Pancreas (tissue), 10 donors: ENCODE measurements around the gene PCDHB11. TPM values are rescaled to one million over a fixed set of nuclear protein-coding genes. Genes with fewer than 3 reads are reported as not detected.
A peak's percentile ranks its signal among the peaks of the same experiment; 100 is the strongest.
"Not testable (repeated sequence)": the region's sequence is repeated elsewhere in the genome, so short reads cannot be mapped to it uniquely, and the experiment has no call there.

Experiments used
- ATAC-seq, 4 donors: fragments of 200-7000 bp; cut with Tn5 transposase; one replicate each; pipeline versions ENCODE4 v1.8.0 to v1.9.1; 2020; ENCODE audit warnings: mild to moderate bottlenecking in 4 of 4, moderate library complexity in 4 of 4
- DNase-seq, 6 donors: peaks; one replicate each; pipeline ENCODE4 v3.0.0-alpha.2; 2020
- FAIRE-seq: peaks from 2 replicates; lab custom pipeline; 2012; peaks lifted over from hg19 to GRCh38; lab: Jason Lieb, UNC
- H3K27ac ChIP-seq, 4 donors: fragments of 200-600 bp; sonication (generic); 1 replicate in 3 of 4; 2 replicates in 1 of 4; pipeline versions ENCODE4 v1.5.0 to v1.8.0; 2020
- H3K27me3 ChIP-seq, 4 donors: fragments of 200-600 bp; one replicate each; pipeline ENCODE4 v1.8.0; 2021
- H3K36me3 ChIP-seq, 3 donors: fragments of 200-600 bp; sonication (generic) in 1 of 3; one replicate each; pipeline versions ENCODE4 v1.5.0 to v1.8.0; 2020 to 2021
- H3K4me1 ChIP-seq, 3 donors: fragments of 200-600 bp; one replicate each; pipeline ENCODE4 v1.8.0; 2021
- H3K4me3 ChIP-seq, 4 donors: fragments of 200-600 bp; sonication (generic) in 2 of 4; one replicate each; pipeline versions ENCODE4 v1.5.0 to v1.8.0; 2020 to 2021
- H3K9me3 ChIP-seq, 4 donors: fragments of 200-600 bp; one replicate each; pipeline ENCODE4 v1.8.0; 2021
- WGBS, 2 donors: extraction: QIAGEN DNeasy Blood & Tissue Kit; methylation state at CpG; one replicate each; pipeline ENCODE4 v1.1.7; 2013; 5-methylcytosine and 5-hydroxymethylcytosine counted together
- intact Hi-C, 3 donors: fragments of 100-400 bp; cut with DNase I; formaldehyde crosslinking; loops; one replicate each; pipeline versions ENCODE4 v1.11.1 to v1.14.2; 2022
- polyA plus RNA-seq, 2 donors: library from polyadenylated mRNA; stranded (reverse); fragments of 200-250 nt; gene quantifications; one replicate each; pipeline ENCODE4 v1.2.3, GENCODE V29; 2013
- total RNA-seq, 6 donors: library from RNA; stranded (reverse); fragmentation: NEBNext Ultra II Directional in 4 of 6; extraction: Animal tissue kit (Norgen Biotek cat#: 25700) in 4 of 6; gene quantifications; one replicate each; pipeline versions ENCODE4 v1.2.1 to v1.2.4, GENCODE V29; 2021 to 2023
- TF ChIP-seq, protein P1 (sequence below), 4 donors: fragments of 200-600 bp; sonication (generic) in 3 of 4; IDR thresholded peaks; one replicate each; pipeline versions ENCODE4 v1.5.0 to v1.8.0; 2021; ENCODE audit warnings: antibody characterized with exemption in 4 of 4
- donor health status: healthy with polysubstance abuse.
- donor health status: DM: no; HTN: no; CAD: no; lungs with moderate emphysema.
- donor health status: DM: no; HTN: no; CAD: no.
- donor health status: control.
- donor health status: control.
- donor health status: Bipolar disorder and iron deficiency.
- donor health status: DM: yes; HTN: yes; CAD: no.
- donor health status: DM: no; HTN: no; CAD: no.
- donor health status: DM: no; HTN: no; CAD: no.
- donor health status: DM: yes; HTN: yes; CAD: no.

Gene PCDHB11
- total RNA-seq, result 1 to 10 TPM; 2.1 to 9.0 (median 4.9) TPM
- polyA plus RNA-seq, result 1 to 10 TPM in 1 of 2 donors, under 1 TPM in 1; 0.72 to 2.3 TPM

DNA sequence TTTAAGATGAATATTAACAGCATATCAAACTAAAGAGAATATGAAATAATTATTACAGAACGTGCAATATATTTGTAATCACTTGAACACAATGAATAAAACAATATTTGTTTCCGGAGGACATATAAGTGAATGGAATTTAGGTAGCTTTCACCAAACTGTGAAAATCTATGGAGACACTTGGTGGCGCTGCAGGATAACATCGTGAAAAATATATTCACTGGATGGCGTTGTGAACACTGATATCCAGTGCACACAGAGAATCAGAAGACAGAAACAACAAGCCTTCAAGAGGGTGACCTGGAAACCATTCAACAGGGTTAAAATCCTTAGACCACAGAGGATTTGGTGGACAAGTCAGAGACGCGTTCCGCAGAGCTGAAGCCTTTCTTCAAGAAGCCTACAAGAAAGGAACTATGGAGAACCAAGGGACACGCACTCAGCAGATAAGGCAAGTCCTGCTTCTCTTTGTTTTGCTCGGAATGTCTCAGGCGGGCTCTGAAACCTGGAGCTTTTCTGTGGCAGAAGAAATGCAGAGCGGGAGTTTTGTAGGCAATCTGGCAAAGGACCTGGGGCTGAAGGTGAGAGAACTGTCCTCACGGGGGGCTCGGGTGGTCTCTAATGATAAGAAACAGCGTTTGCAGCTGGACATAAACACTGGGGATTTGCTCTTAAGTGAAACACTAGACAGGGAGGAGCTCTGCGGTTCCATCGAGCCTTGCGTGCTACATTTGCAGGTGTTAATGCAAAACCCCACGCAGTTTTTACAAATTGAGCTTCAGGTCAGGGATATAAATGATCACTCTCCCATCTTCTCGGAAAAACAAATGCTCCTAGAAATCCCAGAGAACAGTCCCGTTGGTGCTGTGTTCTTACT, at the start of gene PCDHB11:
PCDHB11 (plus strand) TSS at position 269 of the 877 bp plus-strand sequence; CDS start at position 417, 148 bp downstream.
- FAIRE-seq (no peak), DNase-seq (peak in 2 of 6 donors; percentile 23 to 30), ATAC-seq (peak; percentile 76 to 98 (median 84))
- TF ChIP-seq, protein P1, sequence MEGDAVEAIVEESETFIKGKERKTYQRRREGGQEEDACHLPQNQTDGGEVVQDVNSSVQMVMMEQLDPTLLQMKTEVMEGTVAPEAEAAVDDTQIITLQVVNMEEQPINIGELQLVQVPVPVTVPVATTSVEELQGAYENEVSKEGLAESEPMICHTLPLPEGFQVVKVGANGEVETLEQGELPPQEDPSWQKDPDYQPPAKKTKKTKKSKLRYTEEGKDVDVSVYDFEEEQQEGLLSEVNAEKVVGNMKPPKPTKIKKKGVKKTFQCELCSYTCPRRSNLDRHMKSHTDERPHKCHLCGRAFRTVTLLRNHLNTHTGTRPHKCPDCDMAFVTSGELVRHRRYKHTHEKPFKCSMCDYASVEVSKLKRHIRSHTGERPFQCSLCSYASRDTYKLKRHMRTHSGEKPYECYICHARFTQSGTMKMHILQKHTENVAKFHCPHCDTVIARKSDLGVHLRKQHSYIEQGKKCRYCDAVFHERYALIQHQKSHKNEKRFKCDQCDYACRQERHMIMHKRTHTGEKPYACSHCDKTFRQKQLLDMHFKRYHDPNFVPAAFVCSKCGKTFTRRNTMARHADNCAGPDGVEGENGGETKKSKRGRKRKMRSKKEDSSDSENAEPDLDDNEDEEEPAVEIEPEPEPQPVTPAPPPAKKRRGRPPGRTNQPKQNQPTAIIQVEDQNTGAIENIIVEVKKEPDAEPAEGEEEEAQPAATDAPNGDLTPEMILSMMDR (IDR thresholded peaks at IDR 0.05), result peak in 2 of 4 donors; percentile 10 to 26
- WGBS, 2 donors, result 15 to 33% methylated on average over 21 of the region's 21 CpGs
- H3K27ac ChIP-seq, result peak within 1 kb of the TSS in 1 of 4 donors; percentile 41
- intact Hi-C loops, result loop anchor here in 1 of 3 donors (10.0 kb wide), 1 partner anchor 365 kb away; no protein-coding TSS in a partner anchor
- H3K4me3 ChIP-seq, result peak within 1 kb of the TSS in 2 of 4 donors; percentile 25 to 38
- H3K36me3 ChIP-seq, result no peaks in the 10 kb centered on the region
- H3K27me3 ChIP-seq, result peaks cover 0 to 8% (median 3%) of the 10 kb centered on the region in 4 donors
- no peaks in the 10 kb centered on the region for H3K9me3 ChIP-seq
- H3K4me1 ChIP-seq, result no peaks in the 10 kb centered on the region

DNA sequence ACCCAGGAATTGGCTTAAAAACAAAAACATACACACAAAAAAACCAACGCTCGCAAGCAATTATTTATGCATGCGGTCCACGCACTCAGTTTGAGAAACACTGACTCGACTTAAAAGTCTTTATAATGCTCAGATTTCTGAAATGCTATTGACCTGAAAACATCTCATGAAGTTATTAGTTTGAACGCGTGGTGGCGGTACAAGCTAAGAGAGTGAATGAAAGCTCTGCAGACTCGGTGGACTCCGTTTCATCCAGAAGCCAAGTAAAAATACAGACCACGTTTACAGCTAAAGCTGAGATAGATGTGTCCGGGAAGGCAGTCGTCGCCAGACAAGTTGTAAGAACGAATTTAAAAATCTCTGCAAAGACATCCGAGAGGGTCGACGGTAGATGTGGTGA, 49.6 kb upstream of the PCDHB11 start, which contains the start of gene PCDHB6:
PCDHB6 (plus strand) TSS at position 246 of the 400 bp plus-strand sequence. CDS start 201 bp downstream, outside the sequence.
- no peak for FAIRE-seq
- Histone ChIP-seq H3K27ac (no peak within 1 kb of the TSS), H3K27me3 (no peaks in the 10 kb centered on the region), H3K36me3 (no peaks in the 10 kb centered on the region), H3K9me3 (peaks cover 0 to 4% (median 0%) of the 10 kb centered on the region in 4 donors), H3K4me1 (no peaks in the 10 kb centered on the region), H3K4me3 (peak within 1 kb of the TSS in 1 of 4 donors; percentile 11)
- TF ChIP-seq, protein P1 (IDR thresholded peaks at IDR 0.05), result no peak
- ATAC-seq, result peak in 1 of 4 donors; percentile 37
- no peak for DNase-seq
- WGBS, 2 donors, result 11 to 26% methylated on average over 18 of the region's 18 CpGs
- intact Hi-C loops, result loop anchor here in 1 of 3 donors (10.0 kb wide), 1 partner anchor 235 kb away; the partner anchor contains the start of genes PCDHGA7 and PCDHGB4

DNA sequence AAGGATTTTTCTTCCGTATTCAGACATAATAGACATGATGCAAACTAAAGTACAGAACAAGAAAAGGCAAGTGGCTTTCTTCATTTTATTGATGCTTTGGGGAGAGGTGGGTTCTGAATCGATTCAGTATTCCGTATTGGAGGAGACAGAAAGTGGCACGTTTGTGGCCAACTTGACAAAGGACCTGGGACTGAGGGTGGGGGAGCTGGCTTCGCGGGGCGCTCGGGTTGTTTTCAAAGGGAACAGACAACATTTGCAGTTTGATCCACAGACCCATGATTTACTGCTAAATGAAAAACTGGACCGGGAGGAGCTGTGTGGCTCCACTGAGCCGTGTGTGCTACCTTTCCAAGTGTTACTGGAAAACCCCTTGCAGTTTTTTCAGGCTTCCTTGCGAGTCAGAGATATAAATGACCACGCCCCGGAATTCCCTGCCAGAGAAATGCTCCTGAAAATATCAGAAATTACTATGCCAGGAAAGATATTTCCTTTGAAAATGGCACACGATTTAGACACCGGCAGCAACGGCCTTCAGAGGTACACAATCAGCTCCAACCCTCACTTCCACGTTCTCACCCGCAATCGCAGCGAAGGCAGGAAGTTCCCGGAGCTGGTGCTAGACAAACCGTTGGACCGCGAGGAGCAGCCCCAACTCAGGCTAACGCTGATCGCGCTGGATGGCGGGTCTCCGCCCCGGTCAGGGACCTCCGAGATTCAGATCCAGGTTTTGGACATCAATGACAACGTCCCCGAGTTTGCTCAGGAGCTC, 49.0 kb upstream of the PCDHB11 start:
- intact Hi-C loops, result loop anchor here in 1 of 3 donors (10.0 kb wide), 1 partner anchor 234 kb away; the partner anchor contains the start of genes PCDHGA7 and PCDHGB4
- no peaks in the 10 kb centered on the region for H3K36me3 ChIP-seq
- peaks cover 0 to 4% (median 0%) of the 10 kb centered on the region in 4 donors for H3K9me3 ChIP-seq
- TF ChIP-seq, protein P1 (IDR thresholded peaks at IDR 0.05), result no peak
- FAIRE-seq, result no peak
- WGBS, 2 donors, result 29 to 48% methylated on average over 33 of the region's 33 CpGs
- no peak overlapping the region for H3K27ac ChIP-seq
- ATAC-seq, result no peak
- H3K4me3 ChIP-seq, result peak overlapping the region in 1 of 4 donors; percentile 11
- no peaks in the 10 kb centered on the region for H3K27me3 ChIP-seq
- no peaks in the 10 kb centered on the region for H3K4me1 ChIP-seq
- DNase-seq, result no peak

DNA sequence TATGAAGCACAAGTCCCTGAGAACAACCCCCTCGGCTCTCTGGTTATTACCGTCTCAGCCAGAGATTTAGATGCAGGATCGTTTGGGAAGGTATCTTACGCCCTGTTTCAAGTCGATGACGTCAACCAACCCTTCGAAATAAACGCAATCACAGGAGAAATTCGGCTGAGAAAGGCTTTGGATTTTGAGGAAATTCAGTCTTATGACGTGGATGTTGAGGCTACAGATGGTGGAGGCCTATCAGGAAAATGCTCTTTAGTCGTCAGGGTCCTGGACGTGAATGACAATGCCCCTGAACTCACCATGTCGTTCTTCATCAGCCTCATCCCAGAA, 48.5 kb upstream of the PCDHB11 start:
- no peaks in the 10 kb centered on the region for H3K4me1 ChIP-seq
- H3K4me3 ChIP-seq, result no peak overlapping the region
- H3K36me3 ChIP-seq, result no peaks in the 10 kb centered on the region
- intact Hi-C loops, result loop anchor here in 1 of 3 donors (10.0 kb wide), 1 partner anchor 234 kb away; the partner anchor contains the start of genes PCDHGA7 and PCDHGB4
- DNase-seq (no peak), ATAC-seq (no peak), FAIRE-seq (no peak)
- 22 to 48% methylated on average over 13 of the region's 13 CpGs for WGBS, 2 donors
- TF ChIP-seq, protein P1 (IDR thresholded peaks at IDR 0.05), result no peak
- no peak overlapping the region for H3K27ac ChIP-seq
- peaks cover 0 to 4% (median 0%) of the 10 kb centered on the region in 4 donors for H3K9me3 ChIP-seq
- no peaks in the 10 kb centered on the region for H3K27me3 ChIP-seq

DNA sequence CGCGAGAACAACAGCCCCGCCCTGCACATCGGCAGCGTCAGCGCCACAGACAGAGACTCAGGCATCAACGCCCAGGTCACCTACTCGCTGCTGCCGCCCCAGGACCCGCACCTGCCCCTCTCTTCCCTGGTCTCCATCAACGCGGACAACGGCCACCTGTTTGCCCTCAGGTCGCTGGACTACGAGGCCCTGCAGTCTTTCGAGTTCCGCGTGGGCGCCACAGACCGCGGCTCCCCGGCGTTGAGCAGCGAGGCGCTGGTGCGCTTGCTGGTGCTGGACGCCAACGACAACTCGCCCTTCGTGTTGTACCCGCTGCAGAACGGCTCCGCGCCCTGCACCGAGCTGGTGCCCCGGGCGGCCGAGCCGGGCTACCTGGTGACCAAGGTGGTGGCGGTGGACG, 47.8 kb upstream of the PCDHB11 start:
- H3K27me3 ChIP-seq, H3K9me3 ChIP-seq, FAIRE-seq, DNase-seq, ATAC-seq, H3K36me3 ChIP-seq, H3K27ac ChIP-seq, H3K4me1 ChIP-seq, H3K4me3 ChIP-seq: not testable (repeated sequence)
- 23 to 40% methylated on average over 32 to 41 of the region's 41 CpGs for WGBS, 2 donors
- intact Hi-C loops, result loop anchor here in 1 of 3 donors (10.0 kb wide), 1 partner anchor 233 kb away; the partner anchor contains the start of genes PCDHGA7 and PCDHGB4

DNA sequence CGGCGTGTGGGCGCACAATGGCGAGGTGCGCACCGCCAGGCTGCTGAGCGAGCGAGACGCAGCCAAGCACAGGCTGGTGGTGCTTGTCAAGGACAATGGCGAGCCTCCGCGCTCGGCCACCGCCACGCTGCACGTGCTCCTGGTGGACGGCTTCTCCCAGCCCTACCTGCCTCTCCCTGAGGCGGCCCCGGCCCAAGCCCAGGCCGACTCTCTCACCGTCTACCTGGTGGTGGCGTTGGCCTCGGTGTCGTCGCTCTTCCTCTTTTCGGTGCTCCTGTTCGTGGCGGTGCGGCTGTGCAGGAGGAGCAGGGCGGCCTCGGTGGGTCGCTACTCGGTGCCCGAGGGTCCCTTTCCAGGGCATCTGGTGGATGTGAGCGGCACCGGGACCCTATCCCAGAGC, 47.3 kb upstream of the PCDHB11 start:
- not testable (repeated sequence) for FAIRE-seq, H3K27me3 ChIP-seq, H3K9me3 ChIP-seq, ATAC-seq, H3K27ac ChIP-seq, H3K36me3 ChIP-seq, DNase-seq, H3K4me1 ChIP-seq, H3K4me3 ChIP-seq
- intact Hi-C loops, result loop anchor here in 1 of 3 donors (10.0 kb wide), 1 partner anchor 233 kb away; the partner anchor contains the start of genes PCDHGA7 and PCDHGB4
- WGBS, 2 donors, result 27 to 29% methylated on average over 14 to 36 of the region's 36 CpGs
